ENCODE data around the gene LINS1.
A peak's percentile ranks its signal among the peaks of the same experiment; 100 is the strongest.

The LINS1 gene

GRCh38 chr15:100602064-100602822 lies at the start of gene LINS1, which contains the start of gene ASB7:
Gene LINS1, minus strand, starts transcription at chr15:100602184. Its CDS starts 21,342 bp downstream, at chr15:100580842.
Gene ASB7, plus strand, starts transcription at chr15:100602589. Its CDS starts 9,628 bp downstream, at chr15:100612217.
- DNase-seq, result peak; percentile 97

- DNase-seq, result no peak
Measured at GRCh38 chr15:100651253-100651652, 49.3 kb upstream of the LINS1 start.

GRCh38 chr15:100650685-100651084 lies 48.7 kb upstream of the LINS1 start:
- DNase-seq, result no peak

- DNase-seq, result no peak
Measured at GRCh38 chr15:100648951-100649350, 47.0 kb upstream of the LINS1 start.

- no peak for DNase-seq
Measured at GRCh38 chr15:100645671-100646070, 43.7 kb upstream of the LINS1 start.

GRCh38 chr15:100642950-100643338 lies 41.0 kb upstream of the LINS1 start:
- DNase-seq, result no peak

GRCh38 chr15:100642213-100642949 lies 40.4 kb upstream of the LINS1 start:
- DNase-seq, result no peak

GRCh38 chr15:100638177-100638730 lies 36.3 kb upstream of the LINS1 start:
- no peak for DNase-seq

GRCh38 chr15:100635406-100636071 lies 33.6 kb upstream of the LINS1 start:
- DNase-seq, result no peak

GRCh38 chr15:100633763-100634075 lies 31.7 kb upstream of the LINS1 start:
- DNase-seq, result no peak

- no peak for DNase-seq
Measured at GRCh38 chr15:100631831-100632230, 29.8 kb upstream of the LINS1 start.

- no peak for DNase-seq
Measured at GRCh38 chr15:100628746-100629145, 26.8 kb upstream of the LINS1 start.

GRCh38 chr15:100627789-100628395 lies 25.9 kb upstream of the LINS1 start:
- no peak for DNase-seq

GRCh38 chr15:100623301-100623700 lies 21.3 kb upstream of the LINS1 start:
- DNase-seq, result no peak

- DNase-seq, result no peak
Measured at GRCh38 chr15:100616700-100617099, 14.7 kb upstream of the LINS1 start.

- DNase-seq, result no peak
Measured at GRCh38 chr15:100615801-100616200, 13.8 kb upstream of the LINS1 start.

- no peak for DNase-seq
Measured at GRCh38 chr15:100614918-100615317, 12.9 kb upstream of the LINS1 start.

GRCh38 chr15:100614336-100614735 lies 12.4 kb upstream of the LINS1 start:
- DNase-seq, result no peak

GRCh38 chr15:100613208-100613607 lies 11.2 kb upstream of the LINS1 start:
- DNase-seq, result no peak

- DNase-seq, result no peak
Measured at GRCh38 chr15:100612539-100612938, 10.6 kb upstream of the LINS1 start.

- DNase-seq, result no peak
Measured at GRCh38 chr15:100602823-100603393, 924 bp upstream of the LINS1 start.

GRCh38 chr15:100601617-100602063 lies 344 bp downstream of the LINS1 start:
- DNase-seq, result no peak

- DNase-seq, result no peak
Measured at GRCh38 chr15:100601163-100601562, 821 bp downstream of the LINS1 start.

Measured in NCI-H2029 (cell line).